NCI-H2227 treated with DMSO at 0.1 percent for 48 hours (cell line): ENCODE measurements around the gene DCUN1D2.

Experiments
- DNase-seq: peaks from one replicate; lab custom pipeline; 2025; lab: John Stamatoyannopoulos, UW

Gene DCUN1D2

DNA sequence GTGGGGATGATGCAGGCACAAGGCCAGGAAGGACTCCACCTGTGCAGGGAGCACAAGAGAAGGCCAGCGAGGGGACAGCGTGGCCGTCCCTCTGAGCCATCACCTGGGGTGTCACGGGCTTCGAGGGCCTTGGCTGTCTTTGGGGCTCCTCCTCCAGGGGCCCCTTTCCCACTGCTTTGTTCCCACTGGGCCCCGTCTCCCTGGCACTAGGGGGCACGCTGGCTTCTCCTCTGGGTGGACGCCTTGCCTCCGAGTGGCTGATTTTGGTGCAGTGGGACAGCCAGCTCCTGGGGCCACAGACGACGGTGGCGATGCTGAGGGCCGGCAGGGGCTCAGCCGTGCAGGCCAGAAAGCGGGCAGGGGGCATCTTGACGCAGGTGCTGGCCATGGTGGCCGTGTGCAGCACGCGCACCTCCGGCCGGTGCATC, 83.4 kb downstream of the DCUN1D2 start:
- no peak for DNase-seq

- DNase-seq: no peak
Measured at GRCh38 chr13:113406321-113407102, 84.0 kb downstream of the DCUN1D2 start.
